Measurements from ENCODE around the gene SKAP2. TPM values are rescaled to one million over a fixed set of nuclear protein-coding genes. Genes with fewer than 3 reads are reported as not detected.

SKAP2 gene
- total RNA-seq, 1 donor from 2014 or later = 11.4 TPM

DNA sequence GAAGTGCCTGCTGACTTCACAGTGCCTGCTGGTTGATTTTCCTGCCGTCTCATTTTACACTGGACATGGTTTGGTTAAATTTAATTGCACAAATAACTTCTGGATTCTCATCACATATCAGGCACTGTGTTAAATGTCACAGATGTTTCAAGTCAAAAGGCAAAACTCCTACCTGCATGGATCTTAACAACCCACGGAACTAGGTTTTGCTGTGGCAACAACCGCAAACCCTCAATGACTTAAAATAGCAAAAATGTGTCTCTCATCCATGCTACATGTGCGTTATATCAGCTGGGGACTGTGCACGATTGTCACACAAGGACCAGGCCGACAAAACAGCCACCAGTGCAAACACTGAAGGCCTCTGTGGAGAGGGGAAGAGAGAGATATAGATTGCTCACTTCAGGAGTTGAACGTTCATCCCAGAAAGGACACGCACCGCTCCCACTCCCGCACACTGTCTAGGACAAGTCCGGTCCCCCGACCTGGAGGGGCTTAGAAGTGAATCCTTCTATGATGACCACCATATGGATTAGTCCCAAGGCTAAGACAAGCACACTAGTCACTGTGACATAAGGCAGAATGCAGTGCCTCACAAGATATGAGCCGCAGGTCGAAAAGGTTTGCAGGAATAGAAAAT lies 233.3 kb downstream of the SKAP2 start:
- DNase-seq = no peak

DNA sequence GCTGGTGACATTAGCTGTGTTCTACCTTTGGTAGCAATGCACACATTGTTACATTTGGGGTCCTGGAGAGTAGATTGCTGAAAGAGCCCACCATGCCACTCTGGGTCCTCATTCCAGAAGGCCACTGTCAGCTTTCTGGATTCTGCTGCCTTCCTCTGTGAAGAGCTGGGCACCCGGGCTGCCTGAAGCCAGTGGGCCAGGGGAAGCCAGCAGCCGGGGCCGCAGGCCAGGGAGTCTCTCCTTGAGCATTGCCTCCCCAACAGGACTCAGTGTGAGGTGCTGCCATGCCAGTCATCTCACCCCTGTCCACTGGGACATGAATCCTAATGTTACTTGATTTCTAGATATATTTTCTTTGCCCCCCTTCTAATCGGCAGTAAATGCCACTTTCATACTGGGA lies 234.0 kb downstream of the SKAP2 start:
- DNase-seq = no peak

DNA sequence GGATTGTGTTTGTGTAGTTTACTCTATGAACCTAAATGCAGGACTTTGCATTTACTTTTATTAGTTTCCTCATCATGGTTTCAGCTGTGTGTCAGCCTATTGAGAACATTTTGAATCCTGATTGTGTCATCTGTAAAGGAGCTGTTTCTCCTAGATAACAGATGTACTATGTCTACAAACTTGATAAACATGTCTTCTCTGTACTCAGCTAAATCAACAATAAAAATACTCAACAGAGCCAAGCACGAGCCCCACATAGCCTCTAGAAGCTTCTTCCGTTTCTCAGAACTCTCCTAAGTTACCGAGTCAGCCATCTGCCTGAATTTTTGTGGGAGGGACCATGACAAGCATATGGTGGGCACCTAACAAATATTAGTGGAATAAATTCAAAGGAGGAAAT lies 234.7 kb downstream of the SKAP2 start:
- no peak for DNase-seq

DNA sequence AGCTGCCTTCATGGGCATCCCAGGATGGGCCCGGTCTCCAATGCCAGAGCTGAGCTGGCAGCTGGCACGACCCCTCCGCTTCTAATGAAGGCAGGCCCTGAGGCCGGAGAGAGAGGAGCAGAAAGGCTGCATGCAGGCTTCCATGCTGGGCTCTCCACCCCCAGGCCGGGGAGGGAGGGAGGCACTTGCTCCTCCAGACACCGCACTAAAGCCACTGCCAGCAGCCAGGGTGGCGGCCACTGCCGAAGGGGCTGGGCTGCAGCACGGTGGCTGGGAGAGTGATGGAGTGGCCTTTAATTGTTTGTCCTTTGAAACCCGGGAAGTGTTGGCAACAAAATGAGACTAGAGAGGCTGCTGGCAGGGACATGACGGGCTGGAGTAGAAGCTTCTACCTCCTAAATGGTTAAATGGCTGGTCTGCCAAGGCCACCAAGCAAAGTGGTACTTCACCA lies 236.5 kb downstream of the SKAP2 start:
- no peak for DNase-seq

DNA sequence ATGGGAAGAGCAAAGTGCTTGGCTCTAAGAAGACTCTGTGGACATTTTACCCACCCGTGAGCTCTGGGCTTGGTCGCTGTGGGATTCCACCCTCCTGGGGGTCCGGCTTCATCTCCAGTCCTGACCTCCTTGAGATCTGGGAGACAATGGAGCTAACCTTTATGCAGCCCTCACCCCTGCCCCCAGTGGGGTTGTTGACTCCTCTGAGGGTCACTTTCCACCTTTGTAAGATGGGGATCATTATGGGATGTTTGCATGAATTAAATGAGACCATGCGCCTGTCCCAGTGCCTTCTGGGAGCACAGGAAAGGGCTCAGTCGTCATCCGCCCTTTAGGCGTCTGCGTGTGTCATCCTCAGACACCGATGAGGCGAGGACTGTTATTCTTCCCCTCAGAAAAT lies 237.2 kb downstream of the SKAP2 start:
- DNase-seq = no peak

DNA sequence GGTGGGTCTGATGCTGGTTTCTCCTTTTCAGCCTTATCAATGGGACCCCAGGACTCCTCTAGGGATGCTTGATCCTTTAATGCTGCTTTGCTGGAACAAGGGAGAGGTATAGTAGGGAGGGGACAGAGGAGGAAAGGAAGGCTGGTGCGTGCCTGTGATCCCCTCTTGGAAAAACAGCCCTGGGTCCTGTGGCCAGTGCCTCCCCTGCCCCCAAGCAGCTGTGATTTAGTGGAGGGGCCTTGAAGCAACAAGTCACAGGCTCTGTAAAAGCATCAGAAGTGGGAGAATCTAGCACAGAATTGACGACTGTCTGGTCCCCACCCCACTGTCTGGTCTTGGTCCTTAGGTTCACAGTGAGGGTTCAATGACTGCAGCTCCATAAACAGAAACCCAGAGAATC lies 237.7 kb downstream of the SKAP2 start:
- no peak for DNase-seq

DNA sequence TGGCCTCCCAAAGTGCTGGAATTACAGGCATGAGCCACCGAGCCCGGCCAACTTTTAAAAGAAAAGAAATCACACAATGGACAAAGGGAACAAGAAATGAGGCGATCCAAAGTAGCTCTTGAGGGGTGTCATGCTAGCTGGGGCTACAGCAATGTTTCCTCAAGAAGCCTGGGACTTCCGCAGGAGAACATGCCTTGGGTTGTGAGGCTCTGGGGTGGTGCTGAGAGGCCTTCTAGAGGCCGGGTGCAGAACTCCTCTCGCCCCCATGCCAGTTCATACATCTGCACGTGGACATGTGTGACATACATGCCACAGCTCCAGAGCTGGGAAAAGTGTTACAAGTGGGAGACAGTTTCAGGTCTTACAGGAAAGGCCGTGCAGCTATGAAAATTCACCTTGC lies 238.2 kb downstream of the SKAP2 start:
- no peak for DNase-seq

DNA sequence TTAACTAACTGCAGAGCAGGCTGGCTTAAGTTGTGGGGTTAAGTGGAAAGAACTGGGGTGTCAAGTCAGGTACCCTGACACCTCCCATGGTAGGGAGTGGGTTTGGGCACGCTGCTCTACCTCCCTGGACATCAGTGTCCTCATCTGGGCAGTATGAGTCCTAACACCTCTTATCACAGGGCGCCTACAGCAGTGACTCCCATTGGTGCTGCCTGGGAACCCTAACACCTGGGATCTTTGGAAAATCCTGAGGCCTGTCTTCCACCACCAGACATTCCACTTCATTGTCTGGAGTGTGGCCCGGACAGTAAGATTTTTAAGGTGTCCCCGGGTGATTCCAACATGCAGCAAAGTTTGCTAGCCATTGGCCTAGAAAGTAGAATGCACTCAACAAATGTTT lies 239.1 kb downstream of the SKAP2 start:
- no peak for DNase-seq

DNA sequence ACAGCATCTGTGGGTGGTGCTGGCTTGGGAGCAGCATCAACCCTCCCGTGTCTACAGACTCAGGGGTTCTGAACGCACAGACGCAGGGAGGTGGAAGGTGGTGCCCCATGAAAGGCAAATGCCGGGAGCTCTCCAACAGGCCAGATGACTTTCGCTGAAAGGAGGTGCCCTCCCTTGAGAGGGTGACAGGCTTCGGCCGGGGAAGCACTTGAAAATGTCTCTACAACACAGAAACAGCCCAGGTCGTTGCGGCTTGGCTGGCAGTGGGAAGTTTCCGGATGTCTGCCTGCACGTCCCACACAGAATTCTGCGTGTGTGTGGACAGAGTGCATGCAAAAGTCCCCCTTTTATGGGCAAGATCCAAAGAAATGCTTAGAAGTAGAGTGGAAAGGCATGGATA lies 239.6 kb downstream of the SKAP2 start:
- no peak for DNase-seq

DNA sequence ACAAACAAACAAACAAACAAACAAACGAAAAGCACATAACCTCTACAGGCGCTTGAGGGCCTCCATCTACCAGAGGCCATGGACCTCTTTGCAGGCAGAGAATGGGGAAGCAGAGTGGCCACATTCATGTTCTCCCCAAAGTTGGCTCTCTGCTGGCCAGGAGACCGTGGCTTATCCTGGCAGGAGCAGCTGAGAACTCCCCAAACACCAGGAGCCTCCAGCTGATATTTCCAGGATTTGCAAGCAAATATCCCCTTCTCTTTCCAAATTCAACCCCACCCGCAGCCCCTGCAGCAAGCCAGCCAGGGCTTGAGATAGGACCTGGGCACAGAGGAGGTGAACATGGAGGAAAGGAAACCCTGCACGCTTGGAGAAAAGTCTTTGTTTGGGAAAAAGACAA lies 240.0 kb downstream of the SKAP2 start:
- DNase-seq = no peak

DNA sequence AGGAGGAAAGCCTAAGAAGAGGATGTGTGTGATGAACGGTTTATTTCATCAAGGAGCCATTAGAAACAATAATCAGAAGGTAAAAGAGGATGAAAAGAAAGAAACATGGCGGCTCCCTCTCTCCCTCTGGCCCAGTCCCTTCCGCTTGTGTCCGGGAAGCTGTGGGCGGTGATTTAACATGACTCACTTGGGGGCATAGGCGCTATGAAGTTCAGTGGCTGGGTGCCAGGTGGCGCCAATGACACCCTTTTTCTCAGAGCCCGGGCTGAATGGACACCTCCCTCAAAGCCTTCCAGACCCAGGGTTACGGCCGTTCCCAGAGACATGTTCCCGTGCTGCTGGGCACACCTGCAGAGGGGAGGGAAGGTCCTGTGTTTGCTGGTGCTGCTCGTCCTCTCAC lies 244.0 kb downstream of the SKAP2 start:
- no peak for DNase-seq

DNA sequence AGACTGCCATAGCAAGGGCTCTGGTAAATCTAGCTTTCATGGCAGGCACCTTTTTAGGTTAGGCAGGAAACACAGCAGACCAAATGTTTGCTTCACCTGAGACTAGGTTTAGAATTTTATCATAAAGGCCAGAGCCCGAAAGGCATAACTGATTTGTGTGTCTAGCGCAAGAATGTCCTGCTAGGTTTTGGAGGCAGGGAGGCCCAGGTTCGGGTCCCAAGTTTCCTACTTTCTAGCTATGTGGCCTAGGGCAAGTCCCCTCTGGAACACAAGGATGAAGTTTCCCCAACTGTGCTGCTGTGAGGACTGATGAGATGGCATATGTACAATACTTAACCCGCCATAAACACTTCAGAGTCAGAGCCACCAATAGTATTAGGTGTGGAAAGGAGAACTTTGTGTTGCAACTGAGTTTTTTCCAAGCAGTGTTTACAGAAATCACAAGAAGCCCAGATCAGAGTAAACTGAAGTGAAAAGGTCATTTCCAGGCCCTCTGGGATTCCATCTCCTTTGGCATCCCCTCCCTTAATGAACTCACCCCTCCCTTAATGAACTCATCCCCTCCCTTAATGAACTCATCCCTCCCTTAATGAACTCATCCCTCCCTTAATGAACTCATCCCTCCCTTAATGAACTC lies 244.9 kb downstream of the SKAP2 start:
- DNase-seq = no peak

DNA sequence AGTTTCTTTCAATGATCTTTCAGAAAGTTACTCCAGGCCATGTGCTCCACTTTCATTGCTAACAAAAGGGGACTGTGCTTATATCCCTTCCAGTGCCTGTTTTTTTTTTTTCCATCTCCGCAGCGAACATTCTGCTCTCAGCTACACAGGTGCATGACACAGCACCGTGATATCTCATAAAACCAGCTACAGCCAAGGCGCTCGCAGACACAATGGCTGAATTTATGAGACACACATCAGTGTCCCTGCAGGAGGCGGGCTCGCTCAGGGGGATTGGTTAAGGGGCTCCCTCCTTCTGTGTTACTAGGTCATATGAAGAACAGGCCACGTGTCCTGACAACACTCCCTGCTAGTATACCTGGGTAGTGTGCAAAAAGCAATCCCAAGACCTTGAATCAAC lies 245.5 kb downstream of the SKAP2 start:
- no peak for DNase-seq

DNA sequence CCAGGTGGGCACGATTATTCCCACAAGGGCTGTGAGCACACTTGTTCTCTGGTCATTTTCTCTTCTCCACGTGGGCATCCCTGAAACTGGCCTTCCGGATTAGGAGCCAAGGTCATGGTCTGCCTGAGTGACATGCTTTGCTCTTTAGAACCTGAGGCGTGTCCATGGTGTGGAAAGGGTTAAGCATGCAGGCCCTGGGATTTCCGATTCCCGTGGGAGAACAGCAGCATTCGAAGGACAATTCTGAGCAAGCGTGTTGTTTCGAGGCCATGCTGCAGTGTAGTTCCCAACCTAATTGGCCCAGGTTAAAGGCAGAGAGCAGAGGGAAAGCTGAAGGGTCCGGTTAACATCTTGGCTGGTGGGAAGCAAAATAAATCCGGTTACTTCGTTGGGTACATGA lies 245.9 kb downstream of the SKAP2 start:
- no peak for DNase-seq

Other genes with a start within 250 kb of the SKAP2 start
- 0.59 TPM for gene HOXA1, start 231.4 kb upstream of the SKAP2 start, total RNA-seq
- 0.89 TPM for gene HOXA2, start 238.1 kb upstream of the SKAP2 start, total RNA-seq